Measurements from ENCODE around the gene MYL7. TPM values are rescaled to one million over a fixed set of nuclear protein-coding genes. Genes with fewer than 3 reads are reported as not detected.
"Not testable (repeated sequence)": the region's sequence is repeated elsewhere in the genome, so short reads cannot be mapped to it uniquely, and the experiment has no call there.

Gene MYL7
- total RNA-seq (2014; rRNA removed; shearing (Covaris generic)) = not detected in 2 replicates

- no peak for DNase-seq (ENCODE audit: low spot score)
Observed at GRCh38 chr7:44141221-44141850, at the start of gene MYL7. Gene MYL7 (minus strand): TSS chr7:44141332. CDS start chr7:44141305, 27 bp downstream.

GRCh38 chr7:44189993-44190872 lies 49.1 kb upstream of the MYL7 start:
- DNase-seq (ENCODE audit: low spot score) = no peak

GRCh38 chr7:44189286-44189992 lies 48.3 kb upstream of the MYL7 start, which contains the start of gene GCK:
Gene GCK (minus strand): TSS chr7:44189439. CDS start chr7:44188953, 486 bp downstream.
- DNase-seq (ENCODE audit: low spot score) = no peak

- no peak for DNase-seq (ENCODE audit: low spot score)
Observed at GRCh38 chr7:44188480-44189225, 47.5 kb upstream of the MYL7 start.

- DNase-seq (ENCODE audit: low spot score) = no peak
Observed at GRCh38 chr7:44187636-44188416, 46.7 kb upstream of the MYL7 start.

GRCh38 chr7:44186736-44187135 lies 45.6 kb upstream of the MYL7 start:
- DNase-seq (ENCODE audit: low spot score) = no peak

- DNase-seq (ENCODE audit: low spot score) = no peak
Observed at GRCh38 chr7:44185729-44186128, 44.6 kb upstream of the MYL7 start.

GRCh38 chr7:44184873-44185446 lies 43.8 kb upstream of the MYL7 start:
- peak; percentile 41 for DNase-seq (ENCODE audit: low spot score)

GRCh38 chr7:44184206-44184872 lies 43.2 kb upstream of the MYL7 start:
- peak; percentile 99 for DNase-seq (ENCODE audit: low spot score)

GRCh38 chr7:44183386-44183785 lies 42.3 kb upstream of the MYL7 start:
- DNase-seq (ENCODE audit: low spot score) = no peak

GRCh38 chr7:44182827-44183226 lies 41.7 kb upstream of the MYL7 start:
- DNase-seq (ENCODE audit: low spot score) = no peak

- no peak for DNase-seq (ENCODE audit: low spot score)
Observed at GRCh38 chr7:44180631-44181030, 39.5 kb upstream of the MYL7 start.

GRCh38 chr7:44177570-44178131 lies 36.5 kb upstream of the MYL7 start:
- DNase-seq (ENCODE audit: low spot score) = peak; percentile 84

- no peak for DNase-seq (ENCODE audit: low spot score)
Observed at GRCh38 chr7:44176486-44176885, 35.4 kb upstream of the MYL7 start.

GRCh38 chr7:44175730-44176129 lies 34.6 kb upstream of the MYL7 start:
- no peak for DNase-seq (ENCODE audit: low spot score)

GRCh38 chr7:44174694-44174948 lies 33.5 kb upstream of the MYL7 start:
- DNase-seq (ENCODE audit: low spot score) = not testable (repeated sequence)

- DNase-seq (ENCODE audit: low spot score) = no peak
Observed at GRCh38 chr7:44173911-44174693, 33.0 kb upstream of the MYL7 start.

GRCh38 chr7:44172803-44173424 lies 31.8 kb upstream of the MYL7 start:
- no peak for DNase-seq (ENCODE audit: low spot score)

- no peak for DNase-seq (ENCODE audit: low spot score)
Observed at GRCh38 chr7:44172352-44172751, 31.2 kb upstream of the MYL7 start.

Measured in A172 (cell line).